GM23338 (cell line): ENCODE results near the gene SELENOM.

ENCODE experiments used
- CREB1 ChIP-seq: fragments of 250-450 bp; sonication (Bioruptor Pico); IDR thresholded peaks from 2 replicates; pipeline ENCODE4 v1.5.0; 2020; ENCODE audit warnings: low read depth, mild to moderate bottlenecking, moderate library complexity
- EZH2 ChIP-seq: fragments of 200-600 bp; sonication (generic); IDR thresholded peaks from one replicate; pipeline ENCODE4 v1.8.0; 2017; ENCODE audit warnings: antibody characterized with exemption, mild to moderate bottlenecking, low read depth; ENCODE audit not compliant: unreplicated experiment
- EZH2phosphoT487 ChIP-seq: fragments of 200-600 bp; sonication (generic); IDR thresholded peaks from one replicate; pipeline ENCODE4 v1.8.1; 2018; ENCODE audit warnings: antibody characterized with exemption; ENCODE audit not compliant: unreplicated experiment
- POLR2AphosphoS5 ChIP-seq: IDR thresholded peaks from 2 replicates; pipeline ENCODE4 v1.6.1; 2016; ENCODE audit warnings: antibody characterized with exemption, low read depth
- STAT1 ChIP-seq: IDR thresholded peaks from one replicate; pipeline ENCODE4 v1.6.1; 2016; ENCODE audit warnings: antibody characterized with exemption; ENCODE audit not compliant: unreplicated experiment
- TF ChIP-seq, protein P1 (sequence below), 2 experiments: fragments of 200-600 bp in 1 of 2; sonication (generic) in 1 of 2; conservative IDR thresholded peaks; 2 replicates each; pipeline versions ENCODE4 v1.5.1 to v1.6.1; 2016 to 2017; ENCODE audit warnings: antibody characterized with exemption in 2 of 2, low read depth in 2 of 2, mild to moderate bottlenecking in 2 of 2, moderate library complexity in 1 of 2
- TF ChIP-seq, protein P2 (sequence below): IDR thresholded peaks from one replicate; pipeline ENCODE4 v1.6.1; 2018; ENCODE audit warnings: antibody characterized with exemption; ENCODE audit not compliant: unreplicated experiment

DNA sequence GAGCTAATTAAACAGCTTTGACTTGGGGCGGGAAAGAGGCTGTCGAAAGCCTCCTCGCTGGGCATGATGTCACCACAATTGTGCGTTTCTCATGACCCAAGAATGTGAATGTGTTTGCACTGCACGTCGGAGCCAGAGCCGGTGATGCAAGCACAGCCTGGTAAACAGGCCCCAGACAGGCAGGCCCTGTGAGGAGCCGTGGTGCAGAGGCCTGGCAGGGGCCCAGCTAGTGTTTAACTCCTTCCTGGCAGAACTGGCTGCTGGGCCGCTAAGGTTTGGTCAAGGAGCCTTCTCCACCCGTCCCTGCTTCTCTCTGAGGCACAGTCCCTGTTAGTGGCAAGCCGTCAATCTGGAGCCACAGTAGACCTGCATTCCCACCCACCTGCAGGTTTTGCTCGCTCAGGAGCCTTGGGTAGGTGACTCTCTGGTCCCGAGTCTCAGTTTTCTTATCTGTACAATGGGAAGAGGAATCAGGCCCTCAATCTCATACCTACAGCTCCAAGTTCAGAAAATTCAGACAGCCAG, 51.7 kb downstream of the SELENOM start:
- TF ChIP-seq, protein P1, sequence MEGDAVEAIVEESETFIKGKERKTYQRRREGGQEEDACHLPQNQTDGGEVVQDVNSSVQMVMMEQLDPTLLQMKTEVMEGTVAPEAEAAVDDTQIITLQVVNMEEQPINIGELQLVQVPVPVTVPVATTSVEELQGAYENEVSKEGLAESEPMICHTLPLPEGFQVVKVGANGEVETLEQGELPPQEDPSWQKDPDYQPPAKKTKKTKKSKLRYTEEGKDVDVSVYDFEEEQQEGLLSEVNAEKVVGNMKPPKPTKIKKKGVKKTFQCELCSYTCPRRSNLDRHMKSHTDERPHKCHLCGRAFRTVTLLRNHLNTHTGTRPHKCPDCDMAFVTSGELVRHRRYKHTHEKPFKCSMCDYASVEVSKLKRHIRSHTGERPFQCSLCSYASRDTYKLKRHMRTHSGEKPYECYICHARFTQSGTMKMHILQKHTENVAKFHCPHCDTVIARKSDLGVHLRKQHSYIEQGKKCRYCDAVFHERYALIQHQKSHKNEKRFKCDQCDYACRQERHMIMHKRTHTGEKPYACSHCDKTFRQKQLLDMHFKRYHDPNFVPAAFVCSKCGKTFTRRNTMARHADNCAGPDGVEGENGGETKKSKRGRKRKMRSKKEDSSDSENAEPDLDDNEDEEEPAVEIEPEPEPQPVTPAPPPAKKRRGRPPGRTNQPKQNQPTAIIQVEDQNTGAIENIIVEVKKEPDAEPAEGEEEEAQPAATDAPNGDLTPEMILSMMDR (conservative IDR thresholded peaks at IDR 0.05; ENCODE audit: low read depth in 2 of 2), result no peak
- TF ChIP-seq POLR2AphosphoS5 (no peak), CREB1 (CRISPR knock-in tag) (peak; percentile 20; the same call in 1 of the 2 replicates), EZH2 (no peak), EZH2phosphoT487 (no peak), STAT1 (no peak)
- TF ChIP-seq, protein P2, sequence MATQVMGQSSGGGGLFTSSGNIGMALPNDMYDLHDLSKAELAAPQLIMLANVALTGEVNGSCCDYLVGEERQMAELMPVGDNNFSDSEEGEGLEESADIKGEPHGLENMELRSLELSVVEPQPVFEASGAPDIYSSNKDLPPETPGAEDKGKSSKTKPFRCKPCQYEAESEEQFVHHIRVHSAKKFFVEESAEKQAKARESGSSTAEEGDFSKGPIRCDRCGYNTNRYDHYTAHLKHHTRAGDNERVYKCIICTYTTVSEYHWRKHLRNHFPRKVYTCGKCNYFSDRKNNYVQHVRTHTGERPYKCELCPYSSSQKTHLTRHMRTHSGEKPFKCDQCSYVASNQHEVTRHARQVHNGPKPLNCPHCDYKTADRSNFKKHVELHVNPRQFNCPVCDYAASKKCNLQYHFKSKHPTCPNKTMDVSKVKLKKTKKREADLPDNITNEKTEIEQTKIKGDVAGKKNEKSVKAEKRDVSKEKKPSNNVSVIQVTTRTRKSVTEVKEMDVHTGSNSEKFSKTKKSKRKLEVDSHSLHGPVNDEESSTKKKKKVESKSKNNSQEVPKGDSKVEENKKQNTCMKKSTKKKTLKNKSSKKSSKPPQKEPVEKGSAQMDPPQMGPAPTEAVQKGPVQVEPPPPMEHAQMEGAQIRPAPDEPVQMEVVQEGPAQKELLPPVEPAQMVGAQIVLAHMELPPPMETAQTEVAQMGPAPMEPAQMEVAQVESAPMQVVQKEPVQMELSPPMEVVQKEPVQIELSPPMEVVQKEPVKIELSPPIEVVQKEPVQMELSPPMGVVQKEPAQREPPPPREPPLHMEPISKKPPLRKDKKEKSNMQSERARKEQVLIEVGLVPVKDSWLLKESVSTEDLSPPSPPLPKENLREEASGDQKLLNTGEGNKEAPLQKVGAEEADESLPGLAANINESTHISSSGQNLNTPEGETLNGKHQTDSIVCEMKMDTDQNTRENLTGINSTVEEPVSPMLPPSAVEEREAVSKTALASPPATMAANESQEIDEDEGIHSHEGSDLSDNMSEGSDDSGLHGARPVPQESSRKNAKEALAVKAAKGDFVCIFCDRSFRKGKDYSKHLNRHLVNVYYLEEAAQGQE, result no peak
